Activated T-helper 1 cell treated with anti-CD3 and anti-CD28 coated beads, Interleukin-12 subunit alpha, Interleukin-12 subunit beta, Interleukin-2, Interleukin-4 antibody, amounts not matched to agents 30 ng/mL and 10 ng/mL and 1 ng/mL, durations not matched to agents 14 hours and 24 hours and 36 hours (primary cell): Measurements from ENCODE around the gene MRGPRF. TPM values are rescaled to one million over a fixed set of nuclear protein-coding genes. Genes with fewer than 3 reads are reported as not detected.

ENCODE experiments used
- DNase-seq: peaks from one replicate; pipeline ENCODE4 v3.0.0; 2021; ENCODE audit warnings: low spot score
- H3K27ac Mint-ChIP-seq: one replicate; pipeline ENCODE4 v1.8.0; 2021; ENCODE audit warnings: mild to moderate bottlenecking, mixed read lengths
- H3K27me3 Mint-ChIP-seq: one replicate; pipeline ENCODE4 v1.8.0; 2022; ENCODE audit warnings: mild to moderate bottlenecking, moderate library complexity, mixed read lengths; ENCODE audit not compliant: insufficient read depth
- H3K36me3 Mint-ChIP-seq: one replicate; pipeline ENCODE4 v1.8.0; 2021; ENCODE audit warnings: low read depth, mixed read lengths
- H3K4me1 Mint-ChIP-seq: one replicate; pipeline ENCODE4 v1.8.0; 2021; ENCODE audit warnings: low read depth, mixed read lengths
- H3K4me3 Mint-ChIP-seq: one replicate; pipeline ENCODE4 v1.8.0; 2021; ENCODE audit warnings: mild to moderate bottlenecking, moderate library complexity, mixed read lengths
- H3K9me3 Mint-ChIP-seq: one replicate; pipeline ENCODE4 v1.8.0; 2021; ENCODE audit warnings: mixed read lengths
- intact Hi-C: fragments of 100-400 bp; cut with micrococcal nuclease; formaldehyde crosslinking; loops from one replicate; pipeline ENCODE4 v1.15.1; 2024
- total RNA-seq: library from RNA; stranded (reverse); gene quantifications from 2 replicates; pipeline ENCODE4 v1.2.3, GENCODE V29; 2022

The MRGPRF gene
- total RNA-seq, 1 donor from 2014 or later: not detected

DNA sequence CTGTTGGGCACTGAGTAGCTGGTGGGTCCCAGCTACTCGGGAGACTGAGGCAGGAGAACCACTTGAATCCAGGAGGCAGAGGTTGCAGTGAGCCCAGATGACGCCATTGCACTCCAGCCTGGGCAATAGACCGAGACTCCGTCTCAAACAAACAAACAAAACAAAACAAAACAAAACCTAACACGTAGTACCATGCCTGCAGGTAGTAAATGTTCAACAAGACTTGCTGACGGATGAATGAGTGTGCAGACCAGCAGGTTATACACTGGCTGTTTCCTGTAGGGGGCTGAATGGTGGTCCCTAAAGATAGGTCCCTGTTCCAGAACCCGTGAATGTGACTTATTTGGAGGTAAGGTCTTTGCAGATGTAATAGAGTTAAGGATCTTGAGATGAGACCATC, 19.5 kb downstream of the MRGPRF start:
- Mint-ChIP-seq H3K4me3 (no peak overlapping the region), H3K27ac (no peak overlapping the region), H3K4me1 (no peaks in the 10 kb centered on the region), H3K27me3 (no peaks in the 10 kb centered on the region), H3K36me3 (no peaks in the 10 kb centered on the region), H3K9me3 (no peaks in the 10 kb centered on the region)
- no peak for DNase-seq
- intact Hi-C loops: no loop called here

DNA sequence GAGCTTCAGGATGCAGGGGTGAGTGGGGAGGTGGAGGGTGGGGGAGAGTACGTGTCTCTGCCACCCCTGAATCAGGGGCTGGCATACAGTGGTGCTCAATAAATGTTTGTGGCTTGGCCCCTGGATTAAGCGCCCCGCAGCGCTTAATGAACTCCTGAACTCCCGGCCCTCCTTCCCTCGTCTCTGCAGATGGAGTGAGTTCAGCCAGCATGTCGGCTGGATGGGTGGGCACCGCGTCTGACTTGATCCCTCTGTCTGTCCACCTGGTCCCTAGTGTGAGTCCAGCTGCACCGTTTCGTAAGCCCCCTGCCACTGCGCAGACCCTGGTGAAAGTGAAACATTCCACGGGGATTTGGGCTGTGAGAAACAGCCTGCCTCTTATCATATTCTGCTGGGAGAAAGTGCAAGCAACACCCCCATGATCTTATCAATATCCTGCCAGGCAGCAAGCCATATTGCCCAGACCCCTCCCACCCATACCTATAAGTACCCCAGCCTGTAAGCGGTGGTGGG, 20.2 kb downstream of the MRGPRF start:
- Mint-ChIP-seq H3K36me3 (no peaks in the 10 kb centered on the region), H3K4me3 (no peak overlapping the region), H3K9me3 (no peaks in the 10 kb centered on the region), H3K27me3 (no peaks in the 10 kb centered on the region), H3K4me1 (no peaks in the 10 kb centered on the region), H3K27ac (no peak overlapping the region)
- DNase-seq: no peak
- intact Hi-C loops: no loop called here

DNA sequence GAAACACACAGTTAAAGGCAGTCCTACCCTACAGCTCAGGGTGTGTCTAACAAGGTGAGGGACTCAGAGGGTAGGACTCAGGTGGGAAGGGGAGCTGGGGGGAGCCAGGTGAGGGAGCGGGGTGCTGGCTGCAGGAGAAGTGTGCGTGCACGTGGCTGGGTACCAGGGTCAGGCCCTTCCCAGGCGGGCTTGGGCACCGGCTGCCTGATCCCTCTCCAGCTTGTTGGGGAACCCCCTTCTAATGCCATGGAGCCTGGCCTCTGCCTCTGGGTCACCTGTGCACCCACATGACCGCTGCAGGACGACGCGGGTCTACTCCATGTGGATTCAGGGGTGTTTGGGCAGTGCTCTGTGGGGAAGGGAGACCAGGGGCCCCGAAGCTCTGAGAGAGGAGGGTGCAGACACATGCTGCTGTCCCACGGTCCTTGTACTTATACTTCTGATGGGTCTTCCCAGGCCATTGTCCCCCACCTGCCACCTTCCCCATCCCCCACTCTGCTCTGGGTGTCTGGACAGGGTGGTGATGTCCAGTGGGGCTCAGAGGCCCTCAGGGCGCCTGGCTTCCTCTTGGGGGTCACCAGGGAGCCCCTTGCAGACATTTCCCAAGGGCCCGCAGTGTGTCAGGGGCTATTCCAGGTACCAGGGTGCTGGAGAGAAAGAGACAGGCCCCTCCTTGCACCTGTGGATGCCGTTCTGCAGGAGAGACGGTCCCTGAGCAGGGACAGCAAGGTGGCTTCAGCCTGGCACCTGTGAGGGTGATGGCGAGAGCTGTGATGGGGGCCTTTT, 21.9 kb downstream of the MRGPRF start:
- no peak overlapping the region for H3K27ac Mint-ChIP-seq
- H3K4me1 Mint-ChIP-seq: no peaks in the 10 kb centered on the region
- no peak overlapping the region for H3K4me3 Mint-ChIP-seq
- H3K9me3 Mint-ChIP-seq: no peaks in the 10 kb centered on the region
- intact Hi-C loops: no loop called here
- peaks cover 3% of the 10 kb centered on the region for H3K27me3 Mint-ChIP-seq
- no peak for DNase-seq
- H3K36me3 Mint-ChIP-seq: no peaks in the 10 kb centered on the region

DNA sequence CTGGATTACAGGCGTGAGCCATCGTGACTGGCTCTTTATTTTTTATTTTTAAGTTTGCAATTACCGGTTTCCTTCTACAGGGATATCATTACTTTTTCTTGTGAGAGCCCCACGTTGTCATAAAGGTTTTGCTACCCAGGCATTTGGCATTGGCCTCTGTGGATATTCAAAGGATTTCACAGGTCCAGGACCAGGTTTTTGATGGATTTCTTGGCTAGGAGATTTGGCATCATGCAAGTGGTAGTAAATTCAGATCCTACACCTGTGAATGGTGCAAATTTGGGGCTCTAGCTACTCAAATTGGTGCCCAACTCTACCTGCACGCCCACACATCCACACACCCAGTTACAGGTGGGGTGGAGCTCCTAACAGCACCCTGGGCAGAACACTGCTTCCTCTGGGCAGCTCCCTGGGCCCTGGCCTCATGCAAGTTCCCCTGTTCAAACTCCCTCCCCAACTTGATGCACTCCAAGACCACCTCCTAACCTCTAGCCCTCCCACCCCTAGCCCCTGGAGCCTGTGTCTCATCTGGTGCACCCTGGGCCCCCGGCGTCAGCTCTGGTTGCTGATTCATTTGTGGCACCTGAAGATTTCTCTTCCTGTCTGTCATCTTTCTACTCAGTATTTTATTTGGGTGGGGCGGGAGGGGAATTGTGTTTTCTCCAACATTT, 23.0 kb downstream of the MRGPRF start:
- H3K36me3 Mint-ChIP-seq: no peaks in the 10 kb centered on the region
- DNase-seq: no peak
- no peak overlapping the region for H3K27ac Mint-ChIP-seq
- no peak overlapping the region for H3K4me3 Mint-ChIP-seq
- H3K27me3 Mint-ChIP-seq: peaks cover 3% of the 10 kb centered on the region
- no peaks in the 10 kb centered on the region for H3K4me1 Mint-ChIP-seq
- no peaks in the 10 kb centered on the region for H3K9me3 Mint-ChIP-seq
- intact Hi-C loops: no loop called here

DNA sequence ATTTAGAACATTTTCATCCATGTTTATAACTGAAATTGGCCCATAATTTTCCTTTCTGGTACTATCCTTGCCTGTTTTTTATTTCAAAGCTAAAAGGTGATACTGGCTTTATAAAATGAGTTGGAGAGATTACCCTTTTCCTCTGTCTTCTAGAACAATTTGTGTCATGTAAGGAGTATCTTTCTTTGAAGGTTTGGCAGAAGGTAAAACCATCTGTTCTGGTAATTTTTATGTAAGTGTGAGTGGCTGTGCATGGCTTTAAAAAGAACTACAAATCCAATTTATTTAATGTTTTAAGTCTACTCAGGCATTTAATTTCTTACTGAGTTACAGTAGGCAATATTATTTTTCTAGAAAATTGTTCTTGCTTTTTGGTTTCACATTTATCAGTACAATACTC, 24.6 kb downstream of the MRGPRF start:
- Mint-ChIP-seq H3K27ac (no peak overlapping the region), H3K4me3 (no peak overlapping the region), H3K36me3 (no peaks in the 10 kb centered on the region), H3K27me3 (peaks cover 3% of the 10 kb centered on the region), H3K9me3 (no peaks in the 10 kb centered on the region), H3K4me1 (no peaks in the 10 kb centered on the region)
- no peak for DNase-seq
- intact Hi-C loops: no loop called here

DNA sequence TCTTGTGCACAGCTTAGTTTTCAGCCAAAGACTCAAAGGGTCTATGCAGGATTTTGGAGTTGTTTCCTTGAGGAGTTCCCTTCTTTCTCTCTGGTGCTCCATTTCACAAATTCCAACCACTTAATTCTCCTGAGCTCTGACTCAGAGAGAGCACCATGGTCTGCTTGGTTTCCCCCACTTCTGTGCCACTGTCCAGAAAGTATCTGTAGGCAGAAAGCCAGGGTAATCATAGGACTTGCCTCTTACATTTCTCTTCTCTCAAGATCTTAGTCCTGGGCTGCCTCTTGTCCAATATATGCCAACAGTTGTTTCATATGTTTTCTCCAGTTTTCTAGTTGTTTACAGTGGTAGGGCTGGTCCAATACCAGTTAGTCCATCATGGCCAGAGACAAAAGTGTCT, 25.8 kb downstream of the MRGPRF start:
- Mint-ChIP-seq H3K27ac (no peak overlapping the region), H3K36me3 (no peaks in the 10 kb centered on the region), H3K9me3 (peaks cover 3% of the 10 kb centered on the region), H3K4me1 (no peaks in the 10 kb centered on the region), H3K27me3 (peaks cover 3% of the 10 kb centered on the region), H3K4me3 (no peak overlapping the region)
- DNase-seq: no peak
- intact Hi-C loops: no loop called here

DNA sequence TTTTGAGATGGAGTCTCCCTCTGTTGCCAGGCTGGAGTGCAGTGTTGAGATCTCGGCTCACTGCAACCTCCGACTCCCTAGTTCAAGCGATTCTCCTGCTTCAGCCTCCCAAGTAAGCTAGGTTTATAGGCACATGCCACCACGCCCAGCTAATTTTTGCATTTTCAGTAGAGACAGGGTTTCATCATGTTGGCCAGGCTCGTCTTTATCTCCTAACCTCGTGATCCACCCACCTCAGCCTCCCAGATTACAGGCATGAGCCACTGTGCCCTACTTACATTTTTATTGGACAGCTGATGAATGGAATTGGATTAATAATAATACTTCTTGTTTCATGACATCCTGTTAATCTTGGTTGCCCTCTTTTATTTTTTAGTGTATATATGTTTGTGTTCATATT, 29.2 kb downstream of the MRGPRF start:
- Mint-ChIP-seq H3K4me1 (no peaks in the 10 kb centered on the region), H3K9me3 (peaks cover 4% of the 10 kb centered on the region), H3K27me3 (peaks cover 4% of the 10 kb centered on the region), H3K4me3 (no peak overlapping the region), H3K36me3 (no peaks in the 10 kb centered on the region), H3K27ac (no peak overlapping the region)
- intact Hi-C loops: no loop called here
- no peak for DNase-seq

DNA sequence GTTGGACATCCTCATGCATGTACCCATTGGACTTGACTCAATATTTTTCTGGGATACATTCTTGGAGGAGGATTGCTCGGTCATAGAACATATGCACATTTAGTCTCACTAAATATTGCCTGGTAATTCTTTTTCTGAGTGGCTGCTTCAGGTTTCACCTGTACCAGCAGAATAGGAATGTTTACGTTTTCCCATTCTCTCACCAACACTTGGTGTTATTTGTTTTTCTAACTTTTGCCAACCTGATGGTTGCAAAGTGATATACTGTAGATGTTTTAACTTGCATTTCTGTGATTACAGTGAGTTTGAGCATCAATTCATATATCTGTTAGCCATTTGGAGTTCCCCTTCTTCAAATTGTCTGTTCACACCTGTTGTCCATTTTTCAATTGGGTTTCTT, 30.9 kb downstream of the MRGPRF start:
- no peaks in the 10 kb centered on the region for H3K4me1 Mint-ChIP-seq
- H3K4me3 Mint-ChIP-seq: no peak overlapping the region
- H3K36me3 Mint-ChIP-seq: no peaks in the 10 kb centered on the region
- intact Hi-C loops: no loop called here
- peaks cover 4% of the 10 kb centered on the region for H3K9me3 Mint-ChIP-seq
- peaks cover 4% of the 10 kb centered on the region for H3K27me3 Mint-ChIP-seq
- no peak overlapping the region for H3K27ac Mint-ChIP-seq
- DNase-seq: no peak

DNA sequence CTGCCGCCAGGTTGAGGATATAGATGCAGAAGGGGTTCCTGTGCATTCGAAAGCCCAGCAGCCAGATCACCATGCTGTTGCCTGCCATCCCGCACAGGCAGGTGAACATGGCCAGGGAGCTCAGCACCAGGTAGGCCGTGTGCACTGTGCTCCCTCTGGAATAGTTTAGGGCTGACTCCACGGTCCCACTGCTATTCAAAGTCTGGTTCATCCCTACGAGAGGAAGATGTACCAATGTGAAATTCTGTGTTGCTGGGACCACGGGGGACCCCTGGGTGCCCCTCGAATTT, 32.3 kb downstream of the MRGPRF start, which contains the start of gene MRGPRD:
MRGPRD (minus strand) TSS at position 211 of the 290 bp plus-strand sequence; CDS start at position 211, 0 bp downstream.
- Mint-ChIP-seq H3K9me3 (peaks cover 4% of the 10 kb centered on the region), H3K27ac (no peak within 1 kb of the TSS)
- DNase-seq: no peak

DNA sequence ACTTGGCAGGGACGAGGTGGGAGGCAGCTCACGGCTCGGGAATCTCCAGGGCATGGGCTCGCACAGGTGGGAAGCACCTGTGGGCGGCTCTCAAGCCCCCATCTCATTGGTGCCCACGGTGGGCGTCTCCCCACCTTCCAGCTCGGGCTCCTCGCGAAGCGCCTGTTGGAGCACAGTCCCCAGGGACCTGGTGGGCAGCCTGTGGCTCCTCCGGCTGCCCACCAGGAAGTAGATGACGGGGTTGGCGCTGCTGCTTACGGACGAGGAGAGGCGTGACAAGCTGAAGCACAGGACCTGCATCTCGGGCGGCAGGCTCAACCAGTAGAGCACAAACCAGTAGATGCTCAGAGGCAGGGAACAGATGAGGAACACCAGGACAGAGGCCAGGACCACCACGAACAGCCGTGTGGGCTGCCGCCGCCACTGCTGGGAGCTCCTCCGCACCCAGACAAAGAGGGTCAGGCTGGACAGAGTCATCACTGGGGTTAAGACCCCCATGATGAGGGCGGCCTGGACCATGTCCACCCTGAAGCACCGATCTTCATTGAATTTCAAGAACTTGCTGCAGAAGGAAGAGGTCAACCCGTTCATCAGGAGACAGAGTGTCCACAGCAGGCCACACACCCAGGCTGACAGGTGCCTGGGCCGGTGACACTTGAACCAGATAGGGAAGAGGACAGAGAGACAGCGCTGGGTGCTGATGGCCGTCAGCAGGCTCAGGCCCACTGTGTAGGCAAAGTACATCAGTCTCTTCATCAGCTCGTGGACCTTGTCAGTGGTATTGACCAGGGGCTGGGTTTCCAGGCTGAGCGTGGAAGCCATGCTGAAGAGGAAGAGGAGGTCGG, 32.9 kb downstream of the MRGPRF start:
- peaks cover under 1% of the 10 kb centered on the region for H3K4me1 Mint-ChIP-seq
- H3K36me3 Mint-ChIP-seq: no peaks in the 10 kb centered on the region
- no peak for DNase-seq
- no peak overlapping the region for H3K27ac Mint-ChIP-seq
- intact Hi-C loops: no loop called here
- peaks cover 4% of the 10 kb centered on the region for H3K9me3 Mint-ChIP-seq
- no peak overlapping the region for H3K4me3 Mint-ChIP-seq
- H3K27me3 Mint-ChIP-seq: peaks cover 2% of the 10 kb centered on the region

More for the DNA sequence above, 32.3 kb downstream of the MRGPRF start, which contains the start of gene MRGPRD:
- H3K27me3 Mint-ChIP-seq: peaks cover 2% of the 10 kb centered on the region
- intact Hi-C loops: no loop called here
- H3K36me3 Mint-ChIP-seq: no peaks in the 10 kb centered on the region
- no peaks in the 10 kb centered on the region for H3K4me1 Mint-ChIP-seq
- no peak within 1 kb of the TSS for H3K4me3 Mint-ChIP-seq

DNA sequence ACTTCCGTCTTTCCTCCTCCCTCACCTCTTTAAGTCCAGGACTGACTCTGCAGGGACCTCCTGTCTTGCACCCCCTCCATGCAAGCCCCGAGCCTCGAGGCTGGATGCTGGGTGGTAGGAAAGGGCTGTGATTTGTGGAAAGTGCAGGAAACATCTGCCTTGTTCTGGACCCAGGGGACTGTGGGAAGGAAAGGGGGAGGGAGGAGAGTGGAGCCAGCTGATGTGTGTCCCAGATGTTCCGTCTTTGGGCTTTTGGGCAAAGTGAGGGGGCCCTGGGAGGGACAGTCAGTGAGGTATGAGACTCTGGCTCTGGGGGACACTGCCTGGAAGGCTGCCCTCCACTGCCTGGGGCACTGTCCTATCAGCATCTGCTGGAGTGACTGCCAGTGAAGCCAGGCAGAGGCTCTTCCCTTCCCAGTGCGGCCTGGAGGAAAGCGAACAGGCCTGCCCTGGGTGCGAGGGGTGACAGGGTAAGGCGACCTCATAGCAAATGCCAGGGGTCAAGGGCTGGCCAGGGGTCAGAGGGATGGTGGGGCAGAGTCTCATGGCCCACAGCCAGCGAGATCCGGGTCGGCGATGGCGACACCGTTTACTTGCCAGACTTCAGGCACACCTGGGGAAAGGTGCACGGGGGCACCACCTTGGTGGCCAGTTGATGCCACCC, 34.0 kb downstream of the MRGPRF start:
- peaks cover 6% of the 10 kb centered on the region for H3K4me1 Mint-ChIP-seq
- peaks cover 4% of the 10 kb centered on the region for H3K9me3 Mint-ChIP-seq
- intact Hi-C loops: no loop called here
- H3K4me3 Mint-ChIP-seq: no peak overlapping the region
- H3K27me3 Mint-ChIP-seq: peaks cover 2% of the 10 kb centered on the region
- no peak for DNase-seq
- H3K27ac Mint-ChIP-seq: no peak overlapping the region
- H3K36me3 Mint-ChIP-seq: no peaks in the 10 kb centered on the region

DNA sequence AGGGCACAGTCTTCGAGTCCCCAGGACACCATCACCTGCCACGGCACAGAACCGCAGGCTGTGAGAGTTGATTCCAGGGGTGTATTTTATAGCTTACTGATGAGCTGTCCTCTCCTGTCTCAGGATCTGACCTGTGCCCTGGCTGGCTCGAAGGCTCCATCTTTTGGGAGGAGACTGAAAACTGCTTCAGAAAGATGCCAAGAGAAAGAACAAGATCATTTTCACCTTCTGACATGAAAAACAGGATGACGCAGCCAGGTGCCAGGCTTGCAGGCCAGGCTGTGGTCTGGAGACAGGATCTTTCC, 34.5 kb downstream of the MRGPRF start:
- Mint-ChIP-seq H3K4me3 (no peak overlapping the region), H3K27me3 (peaks cover 2% of the 10 kb centered on the region), H3K27ac (no peak overlapping the region), H3K9me3 (peaks cover 4% of the 10 kb centered on the region), H3K4me1 (peaks cover 6% of the 10 kb centered on the region), H3K36me3 (no peaks in the 10 kb centered on the region)
- no peak for DNase-seq
- intact Hi-C loops: no loop called here
